Right atrium auricular region (tissue), 2 donors: Measurements from ENCODE around the gene ASB10. TPM values are rescaled to one million over a fixed set of nuclear protein-coding genes. Genes with fewer than 3 reads are reported as not detected.

Source experiments
- DNase-seq: peaks from one replicate; pipeline ENCODE4 v3.0.0-alpha.2; 2019; ENCODE audit warnings: low spot score
- H3K27ac ChIP-seq, 2 donors: fragments of 200-600 bp; sonication (generic); 1 replicate in 1 of 2; 2 replicates in 1 of 2; pipeline ENCODE4 v1.5.1; 2016 to 2019
- H3K27me3 ChIP-seq, 2 donors: fragments of 200-600 bp; sonication (generic); one replicate each; pipeline versions ENCODE4 v1.5.1 to v1.6.0; 2017 to 2019
- H3K36me3 ChIP-seq: fragments of 200-600 bp; sonication (generic); one replicate; pipeline ENCODE4 v1.5.1; 2016
- H3K4me1 ChIP-seq, 2 donors: fragments of 200-600 bp; sonication (generic); one replicate each; pipeline versions ENCODE4 v1.5.1 to v1.6.0; 2017 to 2019
- H3K4me3 ChIP-seq, 2 donors: fragments of 200-600 bp; sonication (generic); 1 replicate in 1 of 2; 2 replicates in 1 of 2; pipeline ENCODE4 v1.5.1; 2017 to 2019; ENCODE audit warnings: mild to moderate bottlenecking in 1 of 2, moderate library complexity in 1 of 2
- H3K9me3 ChIP-seq, 2 donors: fragments of 200-600 bp; sonication (generic); one replicate each; pipeline ENCODE4 v1.5.1; 2019
- total RNA-seq, 2 donors: library from RNA; depleted of rRNA; stranded (reverse); fragments of >200 nt; gene quantifications; one replicate each; pipeline ENCODE4 v1.1.0, GENCODE V29; 2016
- TF ChIP-seq, protein P1 (sequence below), 2 donors: fragments of 200-600 bp; sonication (generic); IDR thresholded peaks; one replicate each; pipeline ENCODE4 v1.5.1; 2019; ENCODE audit warnings: antibody characterized with exemption in 2 of 2

The ASB10 gene
- total RNA-seq, 2 donors from 2014 or later, result 4.0 to 11.6 TPM

DNA sequence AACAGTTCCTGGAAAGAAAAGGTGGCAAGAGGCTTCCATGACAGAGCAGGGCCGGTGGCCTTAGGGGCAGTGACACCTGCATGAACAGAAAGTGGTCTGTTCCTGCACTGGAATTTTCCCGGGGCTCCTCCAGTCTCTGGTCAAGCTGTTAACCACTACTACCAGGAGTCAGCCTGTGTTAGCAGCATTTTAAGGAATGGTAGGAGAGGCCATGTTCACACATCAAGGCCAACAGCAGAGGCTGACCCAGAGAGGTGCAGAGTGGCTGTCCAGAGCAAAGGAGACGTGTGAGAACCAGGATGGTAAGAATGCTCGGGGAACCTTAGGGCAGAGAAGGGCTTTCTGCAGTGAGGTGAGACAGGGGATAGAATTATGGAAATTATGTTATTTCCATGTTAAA, 14.7 kb upstream of the ASB10 start:
- Histone ChIP-seq H3K36me3 (no peaks in the 10 kb centered on the region), H3K27me3 (no peaks in the 10 kb centered on the region), H3K4me3 (no peak overlapping the region), H3K4me1 (peaks cover 0 to 3% of the 10 kb centered on the region in 2 donors), H3K27ac (no peak overlapping the region), H3K9me3 (no peaks in the 10 kb centered on the region)
- TF ChIP-seq, protein P1, sequence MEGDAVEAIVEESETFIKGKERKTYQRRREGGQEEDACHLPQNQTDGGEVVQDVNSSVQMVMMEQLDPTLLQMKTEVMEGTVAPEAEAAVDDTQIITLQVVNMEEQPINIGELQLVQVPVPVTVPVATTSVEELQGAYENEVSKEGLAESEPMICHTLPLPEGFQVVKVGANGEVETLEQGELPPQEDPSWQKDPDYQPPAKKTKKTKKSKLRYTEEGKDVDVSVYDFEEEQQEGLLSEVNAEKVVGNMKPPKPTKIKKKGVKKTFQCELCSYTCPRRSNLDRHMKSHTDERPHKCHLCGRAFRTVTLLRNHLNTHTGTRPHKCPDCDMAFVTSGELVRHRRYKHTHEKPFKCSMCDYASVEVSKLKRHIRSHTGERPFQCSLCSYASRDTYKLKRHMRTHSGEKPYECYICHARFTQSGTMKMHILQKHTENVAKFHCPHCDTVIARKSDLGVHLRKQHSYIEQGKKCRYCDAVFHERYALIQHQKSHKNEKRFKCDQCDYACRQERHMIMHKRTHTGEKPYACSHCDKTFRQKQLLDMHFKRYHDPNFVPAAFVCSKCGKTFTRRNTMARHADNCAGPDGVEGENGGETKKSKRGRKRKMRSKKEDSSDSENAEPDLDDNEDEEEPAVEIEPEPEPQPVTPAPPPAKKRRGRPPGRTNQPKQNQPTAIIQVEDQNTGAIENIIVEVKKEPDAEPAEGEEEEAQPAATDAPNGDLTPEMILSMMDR (IDR thresholded peaks at IDR 0.05), result no peak
- no peak for DNase-seq

GRCh38 chr7:151201344-151201743, 14.3 kb upstream of the ASB10 start:
- H3K27ac ChIP-seq, result no peak overlapping the region
- no peaks in the 10 kb centered on the region for H3K36me3 ChIP-seq
- no peaks in the 10 kb centered on the region for H3K9me3 ChIP-seq
- H3K4me1 ChIP-seq, result peaks cover 0 to 3% of the 10 kb centered on the region in 2 donors
- DNase-seq, result no peak
- TF ChIP-seq, protein P1 (IDR thresholded peaks at IDR 0.05), result no peak
- H3K27me3 ChIP-seq, result no peaks in the 10 kb centered on the region
- H3K4me3 ChIP-seq, result no peak overlapping the region

DNA sequence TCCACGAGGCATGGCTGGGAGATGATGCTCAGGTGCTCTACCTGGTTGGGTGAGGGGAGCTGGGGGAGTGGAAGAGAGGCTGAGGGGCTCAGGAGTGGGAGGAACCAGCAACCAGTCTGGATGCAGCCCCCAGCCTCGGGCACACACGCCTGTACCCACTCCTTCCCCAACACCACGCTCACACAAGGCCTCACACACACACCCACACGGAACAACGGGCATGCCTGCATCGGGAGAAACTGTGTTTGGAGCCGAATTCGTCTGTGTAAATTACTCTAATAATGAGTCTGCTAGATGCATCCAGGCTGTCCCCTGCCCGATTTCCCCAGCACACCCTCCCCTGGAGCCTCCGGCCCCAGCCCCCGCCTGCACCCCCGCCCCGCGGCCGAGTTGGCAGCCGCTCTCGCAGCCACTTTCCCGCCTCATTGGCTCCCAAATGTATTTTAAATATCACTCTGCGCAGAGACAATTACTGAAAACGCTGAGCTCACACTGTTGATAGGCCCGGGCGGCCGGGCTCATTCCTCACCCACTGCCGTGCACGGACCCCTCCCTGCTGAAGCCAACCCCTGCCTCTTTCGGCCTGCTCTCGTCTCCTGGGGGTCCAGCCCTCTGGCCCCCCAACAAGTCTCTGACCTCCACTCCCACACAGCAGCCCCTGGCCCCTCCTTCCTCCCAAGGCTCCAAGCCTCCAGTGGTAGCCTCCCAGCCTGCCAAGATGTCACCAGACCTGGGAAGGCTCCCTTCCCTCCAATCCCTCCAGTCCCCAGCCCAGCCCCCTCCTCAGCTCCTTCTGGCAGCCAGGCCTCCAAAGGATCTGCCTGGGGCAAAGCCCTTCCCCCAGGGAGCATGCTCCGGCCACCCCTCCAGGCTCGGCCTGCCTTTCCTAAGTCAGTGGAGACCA, 12.1 kb upstream of the ASB10 start:
- no peaks in the 10 kb centered on the region for H3K27me3 ChIP-seq
- H3K4me3 ChIP-seq, result no peak overlapping the region
- TF ChIP-seq, protein P1 (IDR thresholded peaks at IDR 0.05), result no peak
- H3K36me3 ChIP-seq, result no peaks in the 10 kb centered on the region
- DNase-seq, result no peak
- H3K4me1 ChIP-seq, result peaks cover 0 to 3% of the 10 kb centered on the region in 2 donors
- no peaks in the 10 kb centered on the region for H3K9me3 ChIP-seq
- no peak overlapping the region for H3K27ac ChIP-seq

DNA sequence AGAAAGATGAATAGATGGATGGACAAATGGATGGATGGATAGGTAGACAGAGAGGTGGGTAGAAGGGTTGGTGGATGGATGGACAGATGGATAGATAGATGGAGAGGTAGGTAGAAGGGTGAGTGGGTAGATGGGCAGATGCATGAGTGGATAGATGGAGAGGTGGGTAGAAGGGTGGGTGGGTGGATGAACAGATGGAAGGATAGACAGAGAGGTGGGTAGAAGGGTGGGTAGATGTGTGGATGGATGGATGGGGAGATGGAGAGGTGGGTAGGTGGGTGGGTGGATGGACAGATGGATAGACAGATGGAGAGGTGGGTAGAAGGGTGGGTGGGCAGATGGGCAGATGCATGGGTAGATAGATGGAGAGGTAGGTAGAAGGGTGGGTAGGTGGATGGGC, 10.9 kb upstream of the ASB10 start:
- Histone ChIP-seq H3K27ac (no peak overlapping the region), H3K27me3 (no peaks in the 10 kb centered on the region), H3K36me3 (no peaks in the 10 kb centered on the region), H3K4me1 (peaks cover 0 to 3% of the 10 kb centered on the region in 2 donors), H3K9me3 (no peaks in the 10 kb centered on the region), H3K4me3 (no peak overlapping the region)
- no peak for DNase-seq
- TF ChIP-seq, protein P1 (IDR thresholded peaks at IDR 0.05), result no peak

DNA sequence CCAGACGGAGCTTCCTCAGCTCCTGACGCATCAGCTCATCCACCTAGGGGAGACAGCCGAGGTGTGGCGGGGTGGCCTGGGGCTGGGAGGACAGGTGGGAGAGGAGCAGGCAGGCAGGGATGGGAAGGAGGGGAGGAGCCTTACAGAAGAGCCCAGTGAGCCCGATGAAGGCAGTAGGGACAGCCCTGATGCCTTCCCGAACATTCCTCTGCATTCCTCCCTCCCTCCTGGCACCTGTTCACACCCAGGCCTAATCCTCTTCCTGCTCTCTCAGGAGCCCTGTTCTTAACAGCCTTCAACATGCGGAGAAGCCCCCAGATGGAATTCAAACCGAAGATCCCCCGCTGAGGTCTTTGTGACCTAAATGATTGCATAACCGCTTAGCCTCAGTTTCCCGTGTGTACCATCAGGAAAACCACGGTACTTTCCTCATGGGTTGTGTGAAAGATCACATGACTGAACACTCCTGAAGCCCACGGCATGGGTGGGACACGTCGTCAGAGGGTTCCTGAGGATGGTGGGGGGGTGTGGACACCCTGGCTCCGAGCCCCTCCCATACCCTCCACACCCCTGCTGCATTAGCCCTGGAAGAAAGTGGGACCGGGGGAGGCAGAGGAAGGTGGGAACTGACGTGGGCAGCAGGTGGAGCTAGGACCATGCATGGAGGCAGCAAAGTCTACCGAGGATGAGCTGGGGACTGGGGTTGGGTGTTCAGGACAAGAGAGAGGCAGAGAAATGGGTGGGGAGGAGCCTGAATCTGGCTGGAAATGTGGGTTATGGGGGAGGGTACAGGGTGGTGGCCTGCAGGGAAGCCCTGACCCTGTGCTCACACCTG, 8.8 kb upstream of the ASB10 start:
- Histone ChIP-seq H3K27ac (no peak overlapping the region), H3K27me3 (no peaks in the 10 kb centered on the region), H3K4me1 (peaks cover 0 to 3% of the 10 kb centered on the region in 2 donors), H3K36me3 (no peaks in the 10 kb centered on the region), H3K4me3 (no peak overlapping the region), H3K9me3 (no peaks in the 10 kb centered on the region)
- no peak for DNase-seq
- TF ChIP-seq, protein P1 (IDR thresholded peaks at IDR 0.05), result no peak
